Measurements from ENCODE around the gene SNX1. TPM values are rescaled to one million over a fixed set of nuclear protein-coding genes. Genes with fewer than 3 reads are reported as not detected.
A peak's percentile ranks its signal among the peaks of the same experiment; 100 is the strongest.

SNX1 gene
- total and polyA plus RNA-seq, 2 of the 13 experiments (the other 11 are each of a cell fraction or from before 2014, with no cell fraction given), result 29.3 to 60.1 TPM

GRCh38 chr15:64093627-64094417, 2.0 kb upstream of the SNX1 start, which contains the start of gene CIAO2A (continued):
- peak; percentile 29; the same call in 1 of the 2 replicates for TF ChIP-seq ZNF724P (CRISPR knock-in tag; IDR thresholded peaks at IDR 0.05; ENCODE audit: borderline replicate concordance)
- TF ChIP-seq, protein P1, sequence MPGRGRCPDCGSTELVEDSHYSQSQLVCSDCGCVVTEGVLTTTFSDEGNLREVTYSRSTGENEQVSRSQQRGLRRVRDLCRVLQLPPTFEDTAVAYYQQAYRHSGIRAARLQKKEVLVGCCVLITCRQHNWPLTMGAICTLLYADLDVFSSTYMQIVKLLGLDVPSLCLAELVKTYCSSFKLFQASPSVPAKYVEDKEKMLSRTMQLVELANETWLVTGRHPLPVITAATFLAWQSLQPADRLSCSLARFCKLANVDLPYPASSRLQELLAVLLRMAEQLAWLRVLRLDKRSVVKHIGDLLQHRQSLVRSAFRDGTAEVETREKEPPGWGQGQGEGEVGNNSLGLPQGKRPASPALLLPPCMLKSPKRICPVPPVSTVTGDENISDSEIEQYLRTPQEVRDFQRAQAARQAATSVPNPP (CRISPR knock-in tag; IDR thresholded peaks at IDR 0.05), result no peak
- TF ChIP-seq HOXA9 (CRISPR knock-in tag; IDR thresholded peaks at IDR 0.05; ENCODE audit: borderline replicate concordance), result no peak
- TF ChIP-seq WIZ (CRISPR knock-in tag; IDR thresholded peaks at IDR 0.05), result no peak
- TF ChIP-seq SKI (IDR thresholded peaks at IDR 0.05; ENCODE audit: partially characterized antibody), result peak; percentile 31
- TF ChIP-seq ZNF354B (CRISPR knock-in tag; IDR thresholded peaks at IDR 0.05), result no peak
- TF ChIP-seq MAZ (IDR thresholded peaks at IDR 0.05; ENCODE audit: borderline replicate concordance, low read depth, low read length), result no peak
- TF ChIP-seq MAZ (CRISPR knock-in tag; IDR thresholded peaks at IDR 0.05; ENCODE audit: low read depth), result peak; percentile 13; the same call in 1 of the 2 replicates
- no peak for TF ChIP-seq NKX3-1 (CRISPR knock-in tag; IDR thresholded peaks at IDR 0.05)
- no peak for TF ChIP-seq SIX4 (CRISPR knock-in tag; IDR thresholded peaks at IDR 0.05)
- peak; percentile 51 for TF ChIP-seq RBM39 (IDR thresholded peaks at IDR 0.05; ENCODE audit: low read depth, low read length, poor library complexity, severe bottlenecking)
- TF ChIP-seq GABPA (IDR thresholded peaks at IDR 0.05; ENCODE audit: low read depth, low read length), result peak; percentile 58
- peak; percentile 93 for TF ChIP-seq GABPA (CRISPR knock-in tag; IDR thresholded peaks at IDR 0.05; ENCODE audit: low read depth)
- TF ChIP-seq CBX5 (CRISPR knock-in tag; IDR thresholded peaks at IDR 0.05; ENCODE audit: borderline replicate concordance), result no peak
- peak; percentile 53; the same call in 1 of the 2 replicates for TF ChIP-seq SP5 (CRISPR knock-in tag; IDR thresholded peaks at IDR 0.05; ENCODE audit: borderline replicate concordance, low read depth)
- TF ChIP-seq SPEN (CRISPR knock-in tag; IDR thresholded peaks at IDR 0.05; ENCODE audit: low read depth), result peak; percentile 13; the same call in 1 of the 2 replicates
- no peak for TF ChIP-seq ZNF274 (CRISPR knock-in tag; IDR thresholded peaks at IDR 0.05)
- peak; percentile 4; the same call in 1 of the 2 replicates for TF ChIP-seq RARA (CRISPR knock-in tag; IDR thresholded peaks at IDR 0.05)
- TF ChIP-seq EHMT2 (IDR thresholded peaks at IDR 0.05; ENCODE audit: borderline replicate concordance, low read depth, low read length), result no peak
- no peak for TF ChIP-seq ZFP37 (CRISPR knock-in tag; IDR thresholded peaks at IDR 0.05; ENCODE audit: borderline replicate concordance)
- peak; percentile 48 for TF ChIP-seq CCAR2 (optimal IDR thresholded peaks at IDR 0.05; ENCODE audit: low read depth, low read length)
- no peak; the same call in 1 of the 2 replicates for TF ChIP-seq MTF1 (CRISPR knock-in tag; IDR thresholded peaks at IDR 0.05)
- peak; percentile 59 for TF ChIP-seq PITX1 (CRISPR knock-in tag; IDR thresholded peaks at IDR 0.05)
- TF ChIP-seq GPN1 (CRISPR knock-in tag; IDR thresholded peaks at IDR 0.05; ENCODE audit: borderline replicate concordance), result no peak
- no peak for TF ChIP-seq ZNF776 (CRISPR knock-in tag; IDR thresholded peaks at IDR 0.05)
- TF ChIP-seq ZNF7 (CRISPR knock-in tag; IDR thresholded peaks at IDR 0.05), result no peak
- no peak for TF ChIP-seq ZNF263 (CRISPR knock-in tag; IDR thresholded peaks at IDR 0.05)

All from HepG2 (cell line).